ENCODE measurements around the gene NXPE3.

GRCh38 chr3:101744811-101745210 is 34.2 kb upstream of the NXPE3 start:
- no peak for TF ChIP-seq CTCF (IDR thresholded peaks at IDR 0.05)
- TF ChIP-seq POLR2A (IDR thresholded peaks at IDR 0.05) = no peak
